ENCODE results near the gene DNAJC5G. TPM values are rescaled to one million over a fixed set of nuclear protein-coding genes. Genes with fewer than 3 reads are reported as not detected.

The DNAJC5G gene
- total RNA-seq, 1 experiment from 2014 or later = 0.37 TPM

- Histone ChIP-seq H3K4me2 (ENCODE audit: insufficient read depth, insufficient read length, low read length) (no peak overlapping the region), H2BK12ac (ENCODE audit: insufficient read length, low read depth, low read length) (no peak overlapping the region), H3K23me2 (ENCODE audit: insufficient read length, low read depth, low read length, poor library complexity, severe bottlenecking) (no peaks in the 10 kb centered on the region), H2AK5ac (ENCODE audit: insufficient read length, low read length) (no peak overlapping the region), H3K9me3 (ENCODE audit: control insufficient read depth, low read depth, low read length) (no peaks in the 10 kb centered on the region), H4K20me1 (ENCODE audit: control insufficient read depth, insufficient read depth, insufficient read length) (no peaks in the 10 kb centered on the region), H3K27ac (ENCODE audit: insufficient read length, low read depth, low read length) (no peak overlapping the region), H3K4me1 (ENCODE audit: insufficient read depth, low read length) (no peaks in the 10 kb centered on the region; the same call in 1 of the 2 replicates), H3K79me2 (ENCODE audit: insufficient read depth, low read length) (no peaks in the 10 kb centered on the region), H2BK5ac (ENCODE audit: insufficient read length, low read length) (no peak overlapping the region), H2BK15ac (ENCODE audit: low read depth, low read length) (no peak overlapping the region), H3K23ac (ENCODE audit: insufficient read length, low read depth, low read length) (no peak overlapping the region), H3K27me3 (ENCODE audit: insufficient read depth, low read length) (no peaks in the 10 kb centered on the region), H3T11ph (ENCODE audit: low read length) (no peak overlapping the region), H4K8ac (replicated peaks; ENCODE audit: insufficient read length, low read depth, low read length) (no peak overlapping the region), H2AFZ (ENCODE audit: low read length) (no peak overlapping the region), H4K5ac (ENCODE audit: insufficient read length, low read depth, low read length) (no peak overlapping the region), H4K91ac (ENCODE audit: insufficient read length, low read depth, low read length) (no peak overlapping the region), H2BK20ac (ENCODE audit: low read depth, low read length, poor library complexity, severe bottlenecking) (no peak overlapping the region), H3K9ac (ENCODE audit: extremely low read depth, insufficient read length, low read length) (no peak overlapping the region), H3K56ac (ENCODE audit: insufficient read length, low read depth, low read length) (no peak overlapping the region), H3K79me1 (ENCODE audit: insufficient read depth, low read depth, low read length, poor library complexity, severe bottlenecking) (no peaks in the 10 kb centered on the region), H3K4ac (ENCODE audit: low read depth, low read length) (no peak overlapping the region), H3K14ac (ENCODE audit: insufficient read depth, low read length) (no peak overlapping the region), H2BK120ac (ENCODE audit: low read depth, low read length, poor library complexity, severe bottlenecking) (no peak overlapping the region), H3K18ac (ENCODE audit: insufficient read length, low read depth, low read length) (no peak overlapping the region)
- Mint-ChIP-seq H3K9me3 (no peaks in the 10 kb centered on the region), H3K36me3 (ENCODE audit: insufficient read depth in 1 of 3, low read depth in 3 of 3) (no peaks in the 10 kb centered on the region), H3K4me1 (peaks cover 8 to 13% of the 10 kb centered on the region in 2 experiments), H3K27ac (no peak overlapping the region), H3K4me3 (no peak overlapping the region), H3K27me3 (ENCODE audit: low read depth) (peaks cover 4% of the 10 kb centered on the region; the same call in 1 of the 2 replicates)
- WGBS (ENCODE audit: extremely low coverage, insufficient read length, low lambda C conversion rate) = no CpG with 5 or more reads among the region's 8 CpGs
- DNase-seq = no peak
- no peak for TF ChIP-seq CTCF (conservative IDR thresholded peaks at IDR 0.05)
Measured at GRCh38 chr2:27294928-27295327, 19.7 kb downstream of the DNAJC5G start.
